HUES6 (cell line): Measurements from ENCODE around the gene ATP2B2.

ENCODE experiments used
- H3K27ac ChIP-seq: 2 replicates; pipeline ENCODE4 v1.7.0; 2013; ENCODE audit warnings: low read depth, mild to moderate bottlenecking, low read length, inconsistent platforms
- H3K27me3 ChIP-seq: 2 replicates; pipeline ENCODE4 v1.6.1; 2013; ENCODE audit warnings: low read length; ENCODE audit not compliant: control insufficient read depth, insufficient read depth
- H3K36me3 ChIP-seq: 2 replicates; pipeline ENCODE4 v1.6.1; 2013; ENCODE audit warnings: low read length; ENCODE audit not compliant: control insufficient read depth, insufficient read depth
- H3K4me1 ChIP-seq: 2 replicates; pipeline ENCODE4 v1.6.1; 2013; ENCODE audit warnings: low read length; ENCODE audit not compliant: control insufficient read depth, insufficient read depth
- H3K4me3 ChIP-seq: 2 replicates; pipeline ENCODE4 v1.5.1; 2013; ENCODE audit warnings: low read depth, low read length
- H3K9ac ChIP-seq: one replicate; pipeline ENCODE4 v1.6.1; 2013; ENCODE audit warnings: mild to moderate bottlenecking, low read length
- H3K9me3 ChIP-seq: 2 replicates; pipeline ENCODE4 v1.6.1; 2013; ENCODE audit warnings: low read depth, low read length; ENCODE audit not compliant: control insufficient read depth, insufficient read depth

Gene ATP2B2

DNA sequence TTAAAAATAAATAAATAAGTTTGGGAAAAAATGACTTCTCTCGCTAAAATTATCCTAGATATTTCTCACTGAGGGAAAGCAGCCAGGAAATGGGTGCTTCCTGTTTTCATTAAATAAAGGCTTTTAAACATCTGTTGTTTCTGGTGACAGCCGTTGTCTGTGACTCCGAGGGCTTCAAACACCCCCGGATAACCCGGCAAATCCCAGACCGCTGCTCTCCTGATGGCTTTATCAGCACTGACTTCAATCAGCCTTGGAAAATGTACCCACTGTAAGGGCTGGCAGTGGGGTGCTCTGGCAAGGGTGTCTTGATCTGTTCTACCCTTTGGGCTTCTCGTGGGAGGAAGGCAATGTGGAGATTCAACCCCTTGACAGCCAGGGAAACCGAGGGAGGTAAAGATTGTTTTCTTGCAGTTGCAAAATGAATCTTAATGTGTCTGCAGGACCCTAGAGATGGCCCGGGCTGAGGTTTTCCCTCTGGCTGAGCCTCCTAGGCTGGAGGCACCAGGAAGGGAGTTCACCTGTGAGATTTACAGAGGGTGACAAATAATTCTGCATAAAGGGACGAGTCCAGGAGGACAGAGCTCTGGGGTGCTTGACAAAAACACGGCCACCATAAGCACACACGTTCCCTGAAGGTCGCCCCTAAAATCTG is 150.9 kb downstream of the ATP2B2 start:
- Histone ChIP-seq H3K4me3 (no peak overlapping the region), H3K9me3 (no peaks in the 10 kb centered on the region), H3K27me3 (no peaks in the 10 kb centered on the region), H3K27ac (no peak overlapping the region), H3K9ac (no peak overlapping the region), H3K36me3 (no peaks in the 10 kb centered on the region), H3K4me1 (peaks cover 15% of the 10 kb centered on the region; the same call in 1 of the 2 replicates)

DNA sequence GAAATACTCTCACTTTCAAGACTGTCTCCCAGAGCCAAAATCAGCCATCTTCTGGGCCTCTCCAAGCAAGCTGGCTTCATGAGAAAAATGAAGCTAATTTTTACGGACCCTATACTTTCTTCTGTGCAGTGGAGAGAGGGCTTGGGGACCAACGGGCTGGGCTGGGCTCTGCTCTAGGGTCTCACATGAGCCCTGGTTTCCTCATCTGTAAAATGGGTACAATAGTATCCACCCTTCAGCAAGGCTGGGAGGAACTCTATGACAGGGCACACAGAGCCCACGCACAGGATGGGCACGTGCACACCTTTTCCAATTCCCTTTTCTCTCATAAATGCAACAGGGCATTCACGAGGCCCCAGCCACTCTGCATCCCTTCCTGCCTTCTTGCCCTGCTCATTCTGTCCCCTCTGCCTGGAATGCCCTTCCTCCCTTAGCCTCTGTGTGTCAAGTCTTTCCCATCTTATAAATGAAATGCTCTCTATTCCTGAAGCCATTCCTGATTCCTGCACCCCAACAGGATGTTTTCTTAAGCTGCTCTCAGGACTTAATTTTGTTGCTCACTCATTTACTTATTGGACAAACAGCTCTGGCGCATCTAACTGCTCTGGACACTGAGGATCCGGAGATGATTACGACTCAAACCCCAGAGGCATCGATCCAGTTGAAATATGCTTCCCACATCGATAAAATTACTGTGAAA is 151.6 kb downstream of the ATP2B2 start:
- Histone ChIP-seq H3K36me3 (no peaks in the 10 kb centered on the region), H3K4me1 (peaks cover 15% of the 10 kb centered on the region; the same call in 1 of the 2 replicates), H3K4me3 (no peak overlapping the region), H3K9ac (no peak overlapping the region), H3K27me3 (no peaks in the 10 kb centered on the region), H3K27ac (no peak overlapping the region), H3K9me3 (no peaks in the 10 kb centered on the region)

DNA sequence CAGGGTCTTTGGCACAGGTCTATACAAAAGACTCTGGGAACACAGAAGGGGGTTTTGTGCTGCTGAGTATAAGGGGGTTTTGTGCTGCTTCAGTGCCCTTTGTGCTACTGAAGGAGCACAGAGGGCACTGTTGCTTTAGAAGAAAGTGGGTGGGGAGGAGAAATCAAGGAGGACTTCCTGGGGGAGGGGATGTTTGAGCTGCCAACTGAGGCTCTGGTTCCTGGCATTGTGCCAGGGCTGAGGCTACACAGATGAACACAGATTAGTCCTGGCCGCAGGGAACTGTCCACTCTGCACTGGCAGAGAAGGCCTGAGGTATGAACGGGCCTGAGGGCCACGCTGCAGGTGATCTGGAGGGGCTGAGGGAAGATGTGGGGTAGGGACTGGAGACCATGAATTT is 152.2 kb downstream of the ATP2B2 start:
- no peak overlapping the region for H3K27ac ChIP-seq
- no peaks in the 10 kb centered on the region for H3K9me3 ChIP-seq
- H3K36me3 ChIP-seq, result no peaks in the 10 kb centered on the region
- no peak overlapping the region for H3K9ac ChIP-seq
- no peaks in the 10 kb centered on the region for H3K27me3 ChIP-seq
- no peak overlapping the region for H3K4me3 ChIP-seq
- H3K4me1 ChIP-seq, result peaks cover 15% of the 10 kb centered on the region; the same call in 1 of the 2 replicates

DNA sequence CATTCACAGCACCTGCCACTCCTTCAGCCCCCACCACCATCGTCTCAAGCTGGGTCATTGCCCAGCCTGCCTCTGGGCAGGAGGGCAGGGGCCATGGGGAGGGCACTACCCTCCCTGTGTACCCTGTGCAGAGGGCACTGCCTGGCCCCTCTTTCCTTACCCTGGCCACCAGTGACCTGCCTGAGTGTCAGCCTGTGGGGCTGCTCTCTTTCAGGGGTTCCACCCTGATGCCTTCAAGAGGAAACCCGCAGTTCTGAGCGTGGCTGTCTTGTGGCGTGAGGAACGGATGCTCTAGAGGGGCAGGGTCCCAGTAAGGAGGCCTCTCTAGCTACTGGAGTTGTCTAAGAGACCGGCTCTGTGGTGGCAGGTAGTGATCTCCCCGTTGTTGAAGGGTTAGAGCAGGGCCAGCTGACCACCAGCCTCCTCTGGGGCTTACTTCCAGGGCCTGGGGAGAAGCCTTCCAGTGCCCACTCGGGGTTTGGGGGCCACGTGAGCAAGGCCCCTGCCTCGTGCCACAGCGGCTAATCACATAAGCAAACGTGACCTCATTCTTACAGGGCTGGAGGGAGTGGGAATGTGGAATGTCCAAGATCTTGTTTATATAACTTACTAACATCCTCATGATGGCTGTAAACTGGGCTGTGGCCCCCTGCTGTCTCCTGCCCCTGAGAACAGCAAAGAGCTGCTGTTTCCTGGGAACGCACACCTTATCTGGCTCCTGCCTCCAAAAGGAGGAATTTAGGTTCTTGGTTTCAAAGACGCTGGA is 153.1 kb downstream of the ATP2B2 start:
- no peaks in the 10 kb centered on the region for H3K36me3 ChIP-seq
- no peak overlapping the region for H3K4me3 ChIP-seq
- no peak overlapping the region for H3K9ac ChIP-seq
- no peaks in the 10 kb centered on the region for H3K27me3 ChIP-seq
- peaks cover 8% of the 10 kb centered on the region; the same call in 1 of the 2 replicates for H3K4me1 ChIP-seq
- H3K27ac ChIP-seq, result no peak overlapping the region
- H3K9me3 ChIP-seq, result no peaks in the 10 kb centered on the region

DNA sequence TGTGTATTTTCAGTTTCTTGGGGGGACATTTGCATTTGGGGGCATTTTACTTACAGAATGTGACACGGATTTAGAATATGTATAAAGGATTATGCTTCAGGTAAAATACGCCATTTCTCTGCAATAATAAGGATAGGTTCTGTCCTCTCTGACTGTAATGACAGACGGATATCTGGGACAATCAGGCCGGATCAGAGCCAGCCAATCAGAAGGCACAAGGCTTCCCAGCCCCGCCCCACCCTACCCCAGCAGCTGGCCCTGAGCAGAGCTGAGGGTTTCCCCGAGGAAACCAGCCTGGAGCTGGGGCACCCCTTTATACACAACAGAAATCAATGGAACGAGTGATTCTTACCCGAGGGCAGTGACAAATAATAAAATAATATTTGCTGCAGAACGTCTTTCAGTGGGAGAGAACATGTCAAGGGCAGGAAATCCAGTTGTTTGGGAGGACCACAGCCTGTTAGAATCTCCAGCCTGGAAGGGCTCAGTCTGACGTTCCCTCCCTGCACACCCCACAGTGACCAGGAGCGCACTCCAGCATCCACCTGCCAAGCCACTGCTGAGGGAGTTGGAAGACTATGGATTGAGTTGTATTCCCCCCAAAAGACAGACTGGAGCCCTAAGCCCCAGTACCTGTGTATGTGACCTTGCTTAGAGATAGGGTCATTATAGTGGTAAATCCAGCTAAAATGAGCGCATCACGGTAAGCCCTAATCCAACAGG is 154.2 kb downstream of the ATP2B2 start:
- no peaks in the 10 kb centered on the region for H3K9me3 ChIP-seq
- H3K9ac ChIP-seq, result no peak overlapping the region
- no peak overlapping the region for H3K27ac ChIP-seq
- H3K4me3 ChIP-seq, result no peak overlapping the region
- H3K36me3 ChIP-seq, result no peaks in the 10 kb centered on the region
- H3K4me1 ChIP-seq, result peaks cover 6% of the 10 kb centered on the region; the same call in 1 of the 2 replicates
- H3K27me3 ChIP-seq, result no peaks in the 10 kb centered on the region

DNA sequence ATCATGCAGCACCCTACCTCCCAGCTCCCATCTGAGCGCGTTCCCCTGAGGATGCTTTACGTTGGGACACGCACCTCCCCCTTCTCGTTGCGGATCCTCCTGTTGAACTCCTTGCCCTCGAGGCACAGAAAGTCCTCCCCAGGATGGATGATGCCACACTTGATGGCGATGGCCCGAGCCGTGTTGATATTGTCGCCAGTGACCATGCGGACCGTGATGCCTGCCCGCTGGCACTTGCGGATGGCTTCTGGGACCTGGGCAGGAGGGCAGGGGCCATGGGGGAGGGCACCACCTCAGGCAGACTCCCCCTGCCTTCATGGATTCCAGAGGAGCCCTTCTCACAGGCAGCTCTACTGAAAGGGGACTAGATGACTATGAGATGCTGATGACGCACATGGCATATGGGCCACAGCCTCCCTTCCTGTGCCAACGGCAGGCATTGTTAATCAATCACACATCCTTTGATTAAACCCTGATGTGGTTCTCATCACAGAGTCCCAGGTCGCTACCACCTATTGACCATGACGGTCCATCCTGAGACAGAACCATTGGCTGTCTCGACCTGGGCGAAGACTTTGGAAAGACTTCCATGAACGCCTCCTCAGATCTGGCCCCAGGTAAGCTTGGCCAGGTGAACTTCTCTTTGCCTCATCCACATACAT is 154.9 kb downstream of the ATP2B2 start:
- no peaks in the 10 kb centered on the region for H3K27me3 ChIP-seq

DNA sequence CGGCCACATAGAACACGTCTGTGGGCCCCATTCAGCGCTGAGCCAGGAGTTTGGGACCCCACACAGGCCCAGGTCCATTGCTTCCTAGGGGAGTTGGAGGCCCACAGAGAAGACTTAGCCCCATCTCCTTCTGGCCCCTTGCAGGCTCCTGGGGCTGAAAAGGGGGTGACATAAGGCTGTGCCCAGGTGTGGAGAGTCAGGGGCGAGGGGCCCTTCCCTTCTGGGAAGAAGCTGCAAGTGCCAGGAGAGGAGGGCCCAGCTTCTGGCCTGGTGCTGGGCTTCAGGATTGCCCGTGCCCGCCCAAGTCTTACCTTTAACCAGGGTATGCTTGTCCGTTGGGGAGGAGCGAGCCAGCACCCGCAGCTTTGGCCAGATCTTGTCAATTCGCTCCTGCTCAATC is 155.6 kb downstream of the ATP2B2 start:
- no peak overlapping the region for H3K9ac ChIP-seq
- peaks cover 6% of the 10 kb centered on the region; the same call in 1 of the 2 replicates for H3K4me1 ChIP-seq
- no peak overlapping the region for H3K27ac ChIP-seq
- no peak overlapping the region for H3K4me3 ChIP-seq
- H3K27me3 ChIP-seq, result no peaks in the 10 kb centered on the region
- H3K9me3 ChIP-seq, result no peaks in the 10 kb centered on the region
- no peaks in the 10 kb centered on the region for H3K36me3 ChIP-seq

More for the DNA sequence above, 154.9 kb downstream of the ATP2B2 start:
- peaks cover 6% of the 10 kb centered on the region; the same call in 1 of the 2 replicates for H3K4me1 ChIP-seq
- no peak overlapping the region for H3K9ac ChIP-seq
- H3K4me3 ChIP-seq, result no peak overlapping the region
- H3K27ac ChIP-seq, result no peak overlapping the region
- H3K9me3 ChIP-seq, result no peaks in the 10 kb centered on the region
- no peaks in the 10 kb centered on the region for H3K36me3 ChIP-seq

DNA sequence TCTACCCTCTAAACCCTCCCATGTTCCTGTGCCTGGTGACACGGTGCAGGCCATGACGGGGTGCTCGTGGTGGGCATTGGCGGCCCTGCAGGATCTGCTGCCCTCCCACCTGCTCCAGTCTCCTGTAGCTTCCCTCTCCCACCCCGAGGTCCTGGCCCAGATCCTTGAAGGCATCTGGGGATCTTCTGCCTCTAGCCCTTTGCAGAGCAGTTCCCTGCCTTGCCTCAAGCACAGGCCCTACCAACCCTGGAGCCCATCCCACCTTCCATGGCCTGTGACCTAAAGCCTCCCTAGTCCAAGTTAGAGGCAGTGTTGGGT is 157.0 kb downstream of the ATP2B2 start:
- no peak overlapping the region for H3K4me3 ChIP-seq
- H3K27me3 ChIP-seq, result no peaks in the 10 kb centered on the region
- H3K9me3 ChIP-seq, result no peaks in the 10 kb centered on the region
- peaks cover 9% of the 10 kb centered on the region; the same call in 1 of the 2 replicates for H3K4me1 ChIP-seq
- H3K27ac ChIP-seq, result no peak overlapping the region
- no peaks in the 10 kb centered on the region for H3K36me3 ChIP-seq
- H3K9ac ChIP-seq, result no peak overlapping the region

DNA sequence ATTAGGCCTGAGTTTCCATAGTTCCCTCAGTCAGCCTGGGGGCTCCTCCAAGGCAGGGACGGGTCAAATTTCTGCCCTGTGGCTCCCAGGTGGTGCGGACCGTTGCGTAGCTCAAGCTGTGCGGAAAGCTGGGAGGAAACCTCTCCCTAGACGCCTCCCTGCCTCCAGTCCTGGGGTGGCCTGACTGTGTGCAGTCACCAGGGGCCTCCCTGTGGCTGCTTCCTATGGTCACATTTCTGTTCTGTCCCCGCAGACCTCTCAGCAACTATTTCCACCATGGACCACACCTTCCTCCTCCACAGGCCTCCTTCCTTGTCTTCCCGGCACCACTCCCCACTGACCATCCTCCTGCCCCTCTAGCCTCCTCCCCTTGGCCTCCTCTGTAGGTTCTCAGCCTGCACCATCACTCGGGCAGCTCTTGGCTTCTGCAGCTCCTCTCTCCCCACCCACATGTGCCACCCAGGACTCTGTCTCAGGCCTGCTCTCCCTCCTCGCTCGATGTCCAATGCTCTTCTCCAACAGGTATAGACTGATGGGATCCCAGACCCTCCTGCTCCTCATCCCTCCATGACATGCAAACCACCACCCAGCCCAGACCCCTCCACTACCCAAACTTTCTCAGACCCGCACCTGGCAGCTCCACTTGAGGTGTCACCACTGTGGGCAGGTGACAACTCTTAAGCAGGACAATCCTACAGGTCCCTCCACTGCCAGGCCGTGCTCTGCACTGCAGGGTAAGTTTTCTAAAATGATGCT is 157.6 kb downstream of the ATP2B2 start:
- no peak overlapping the region for H3K9ac ChIP-seq
- no peaks in the 10 kb centered on the region for H3K9me3 ChIP-seq
- H3K36me3 ChIP-seq, result no peaks in the 10 kb centered on the region
- peaks cover 7% of the 10 kb centered on the region; the same call in 1 of the 2 replicates for H3K4me1 ChIP-seq
- no peaks in the 10 kb centered on the region for H3K27me3 ChIP-seq
- no peak overlapping the region for H3K27ac ChIP-seq
- no peak overlapping the region for H3K4me3 ChIP-seq

DNA sequence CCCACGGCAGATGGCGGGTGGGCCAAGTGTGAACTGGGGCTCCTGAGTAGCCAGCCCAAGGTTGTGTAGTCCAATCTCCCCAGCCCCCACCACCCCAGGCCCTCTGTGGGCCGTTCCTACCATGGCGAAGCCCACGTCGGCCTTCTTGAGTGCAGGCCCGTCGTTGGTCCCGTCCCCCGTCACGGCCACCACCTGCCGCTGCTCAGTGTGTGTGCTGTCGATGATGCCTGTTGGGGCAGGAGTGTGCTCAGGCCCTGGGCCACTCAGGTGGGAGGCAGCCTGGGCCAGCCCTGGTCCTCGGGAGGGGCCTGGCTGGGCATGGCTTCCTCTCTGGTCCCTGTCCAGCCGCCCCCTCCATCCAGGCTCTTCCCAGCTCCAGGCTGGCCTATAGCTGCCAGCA is 159.5 kb downstream of the ATP2B2 start:
- Histone ChIP-seq H3K27ac (no peak overlapping the region), H3K36me3 (no peaks in the 10 kb centered on the region), H3K9ac (no peak overlapping the region), H3K9me3 (no peaks in the 10 kb centered on the region), H3K4me3 (no peak overlapping the region), H3K27me3 (no peaks in the 10 kb centered on the region), H3K4me1 (peaks cover 3% of the 10 kb centered on the region; the same call in 1 of the 2 replicates)
